Activated CD8-positive, alpha-beta memory T cell treated with anti-CD3 and anti-CD28 coated beads, Interleukin-2, amount 50 U/mL, for 48 hours (primary cell): ENCODE results near the gene TAF15.

Experiments
- DNase-seq: peaks from one replicate; pipeline ENCODE4 v3.0.0-alpha.2; 2020

Gene TAF15

DNA sequence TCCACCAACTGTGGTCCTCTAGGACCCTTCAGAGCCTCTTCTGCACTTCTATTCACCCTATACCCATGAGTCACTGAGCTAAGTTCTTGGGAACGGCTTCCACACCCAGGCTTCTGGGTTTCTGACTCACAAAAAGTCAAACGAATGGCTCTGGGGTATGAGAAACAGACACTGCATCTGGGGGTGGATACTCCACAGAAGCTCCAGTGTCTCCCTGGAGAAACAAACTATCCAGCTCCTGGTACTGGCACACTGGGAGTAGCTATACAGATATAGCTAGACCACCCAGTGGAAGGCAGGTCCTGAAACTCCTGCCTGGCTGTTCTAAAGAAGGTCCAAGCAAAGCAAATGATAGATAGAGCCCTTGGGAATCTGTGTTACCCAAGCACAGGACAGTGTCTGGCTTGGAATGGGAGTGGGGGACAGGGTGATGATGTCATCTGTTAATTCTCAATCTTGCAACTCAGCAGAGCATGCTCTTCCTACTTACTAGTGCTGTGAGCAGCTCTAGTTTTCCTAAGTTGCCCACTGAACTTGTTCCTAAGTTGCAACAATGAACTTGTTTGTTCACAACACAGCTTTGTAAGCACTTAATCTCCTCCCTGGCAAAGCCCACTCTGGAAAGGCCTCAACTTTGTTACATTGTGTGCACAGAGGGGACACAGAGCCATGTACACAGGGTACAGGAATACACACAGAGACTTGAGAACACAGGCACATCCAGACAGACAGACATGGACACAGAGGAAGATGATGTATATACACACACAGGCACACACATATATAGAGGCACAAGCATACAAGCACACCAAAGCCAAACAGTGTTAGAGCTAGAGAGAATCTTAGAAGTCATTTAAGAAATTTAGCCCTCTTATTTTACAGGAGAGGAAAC lies 20.6 kb upstream of the TAF15 start:
- no peak for DNase-seq

DNA sequence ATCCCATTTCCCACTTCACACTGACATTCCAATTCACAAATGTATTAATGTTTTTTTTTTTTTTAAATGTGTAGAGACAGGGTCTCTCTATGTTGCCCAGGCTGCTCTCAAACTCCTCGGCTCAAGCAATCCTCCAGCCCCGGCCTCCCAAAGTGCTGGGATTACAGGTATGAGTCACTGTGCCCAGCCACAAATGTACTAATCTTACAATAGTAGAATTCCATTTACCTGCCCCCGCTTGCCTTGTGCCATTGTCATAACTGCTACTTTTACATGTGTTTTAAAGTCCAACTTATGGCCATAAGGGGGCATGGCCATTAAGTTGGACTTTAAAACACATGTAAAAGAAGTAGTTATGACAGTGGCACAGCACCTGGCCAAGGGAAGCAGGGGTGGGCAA lies 18.4 kb upstream of the TAF15 start:
- DNase-seq, result no peak

DNA sequence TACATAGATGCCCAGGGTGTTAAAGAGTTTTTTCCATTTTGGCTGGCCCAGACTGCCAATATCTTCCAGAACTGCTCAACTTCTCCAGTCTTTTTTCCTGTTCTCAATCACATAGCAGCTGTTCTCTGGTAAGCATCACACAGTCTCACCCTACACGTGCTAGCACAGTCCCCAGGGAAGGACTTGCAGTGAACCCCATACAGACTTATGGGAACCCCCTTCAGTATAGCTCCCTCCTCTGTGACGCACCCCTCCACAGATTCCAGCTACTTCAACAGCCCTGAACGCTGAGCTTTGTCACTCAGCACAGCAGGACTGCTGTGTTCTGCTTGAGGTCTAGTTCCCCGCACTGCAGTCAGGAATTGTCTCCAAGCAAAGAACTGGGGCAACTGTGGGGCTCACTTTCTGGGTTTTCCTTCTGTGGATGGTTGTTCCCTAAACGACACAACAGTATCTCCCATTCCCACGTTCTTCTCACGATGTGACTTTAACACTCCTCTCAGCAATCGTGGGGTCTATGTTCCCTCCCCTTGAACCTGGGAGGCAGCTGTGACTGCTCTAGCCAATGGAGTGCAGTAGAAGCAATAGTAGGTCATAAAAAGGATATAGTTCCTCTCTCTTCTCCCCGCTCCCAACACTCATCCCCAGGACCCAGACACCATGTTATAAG lies 17.5 kb upstream of the TAF15 start:
- no peak for DNase-seq

DNA sequence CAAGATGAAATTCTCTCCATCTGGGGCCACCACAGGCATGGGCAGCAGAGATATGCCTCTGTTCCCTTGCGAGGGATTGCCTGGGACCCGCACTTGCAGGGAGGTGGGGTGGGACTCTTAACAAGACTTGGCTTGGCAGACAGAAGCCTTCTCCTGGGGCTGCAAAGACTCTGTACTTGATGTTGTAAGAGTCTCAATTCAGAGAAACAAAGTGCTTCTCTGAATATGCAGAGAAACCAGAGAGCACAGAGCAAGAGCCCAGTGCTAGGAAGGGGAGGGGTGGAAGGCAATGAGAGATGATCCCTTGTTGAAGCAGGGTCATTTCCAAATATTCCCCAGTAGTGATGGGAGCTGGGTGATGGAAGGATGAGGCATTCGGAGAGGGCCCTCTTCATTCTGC lies 16.0 kb upstream of the TAF15 start:
- no peak for DNase-seq

DNA sequence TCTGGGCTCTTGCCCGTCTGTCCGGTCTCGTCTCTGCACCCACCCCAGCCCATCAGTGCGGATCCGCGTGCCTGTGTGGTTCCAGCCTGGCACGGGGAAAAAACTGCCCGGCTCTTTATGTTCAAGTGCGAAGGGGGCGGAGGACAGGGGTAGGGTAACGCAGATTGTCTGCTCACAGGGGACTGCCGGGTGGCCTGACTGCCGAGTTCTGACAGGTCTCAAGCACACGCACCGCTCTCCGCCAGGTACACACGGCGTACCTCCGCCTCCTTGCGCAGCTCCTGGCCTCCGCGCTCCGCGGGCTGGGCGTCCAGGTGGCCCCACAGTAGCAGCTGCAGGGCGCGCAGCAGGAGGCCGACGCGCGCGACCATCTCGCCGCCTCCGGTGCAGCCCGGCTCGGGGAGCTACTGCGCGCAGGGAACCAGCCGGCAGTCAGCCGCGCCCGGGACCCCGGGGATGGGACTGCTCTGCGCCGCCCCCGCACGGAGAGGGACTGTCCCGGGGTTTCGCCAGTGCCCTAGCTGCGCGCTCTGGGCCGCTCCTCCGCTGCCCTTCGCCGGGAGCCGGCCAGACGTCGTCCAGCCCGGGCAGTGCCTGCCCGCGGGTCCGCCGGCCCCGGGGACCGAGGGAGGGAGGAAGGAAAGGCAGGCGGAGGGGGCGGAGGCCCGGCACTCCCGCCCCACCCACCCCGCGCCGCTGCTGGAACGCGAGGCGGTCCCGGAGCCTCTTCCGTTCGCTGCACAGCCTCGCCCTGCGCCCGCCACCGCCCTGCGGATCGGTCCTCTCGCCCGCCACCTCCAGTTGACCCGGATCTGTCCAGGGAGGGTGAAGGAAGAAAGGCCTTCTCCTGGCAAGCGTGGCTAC lies 14.0 kb upstream of the TAF15 start, which contains the start of gene MMP28:
TSS of gene MMP28 (minus strand) at position 635 of the 864 bp plus-strand sequence. CDS start at position 371, 264 bp downstream.
- DNase-seq, result peak; percentile 75

DNA sequence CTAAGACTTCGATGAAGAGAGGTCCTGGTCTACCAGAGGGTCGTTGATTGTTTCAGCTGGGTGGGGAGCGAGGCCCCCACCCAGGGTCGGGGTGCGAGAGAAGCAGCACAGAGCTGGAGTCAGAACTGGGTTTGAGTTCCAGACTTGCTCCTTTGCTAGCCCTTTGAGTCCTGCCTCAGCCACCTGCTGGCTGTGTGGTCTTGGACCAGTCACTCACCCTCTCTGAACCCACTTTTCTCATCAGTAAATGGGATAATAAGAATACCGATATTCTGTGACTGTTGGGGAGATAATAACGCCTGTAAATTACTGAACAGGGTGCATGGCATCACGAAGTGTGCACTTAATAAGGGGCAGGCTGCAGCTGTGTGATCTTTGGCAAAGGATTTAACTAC lies 13.4 kb upstream of the TAF15 start:
- DNase-seq, result no peak

DNA sequence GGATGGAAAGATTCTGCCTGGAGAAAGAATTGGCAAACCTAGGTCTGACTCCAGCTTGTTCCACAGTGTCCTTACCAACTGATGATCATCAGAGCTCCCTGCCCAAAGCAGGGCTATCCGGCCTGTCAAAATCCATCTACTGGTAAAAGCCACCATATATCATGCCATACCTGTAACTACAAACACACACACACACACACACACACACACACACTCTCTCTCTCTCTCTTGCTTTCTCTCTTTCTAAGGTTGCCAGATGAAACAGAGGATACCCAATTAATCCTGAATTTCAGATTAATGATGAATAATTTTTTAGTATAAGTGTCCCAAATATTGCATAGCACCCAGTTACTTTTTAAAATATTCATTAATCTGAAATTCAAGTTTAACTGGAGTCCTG lies 12.3 kb upstream of the TAF15 start:
- no peak for DNase-seq

DNA sequence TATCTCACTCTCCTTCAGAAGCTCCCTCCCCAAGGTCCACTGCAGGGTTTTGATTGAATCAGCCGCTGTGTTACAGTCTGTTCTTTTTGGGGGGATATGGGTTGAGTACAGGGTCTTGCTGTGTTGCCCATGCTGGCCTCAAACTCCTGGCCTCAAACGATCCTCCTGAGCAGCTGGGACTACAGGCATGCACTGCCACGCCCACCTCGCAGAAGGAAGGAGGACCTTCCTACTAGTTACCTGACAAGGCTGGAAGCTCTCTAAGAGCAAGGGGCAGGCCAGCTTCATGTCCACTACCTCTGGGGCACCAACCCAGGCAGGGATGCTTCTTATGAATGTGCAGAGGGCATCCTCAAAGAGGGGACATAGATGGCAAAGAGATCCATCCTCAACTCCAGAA lies 11.9 kb upstream of the TAF15 start:
- no peak for DNase-seq

DNA sequence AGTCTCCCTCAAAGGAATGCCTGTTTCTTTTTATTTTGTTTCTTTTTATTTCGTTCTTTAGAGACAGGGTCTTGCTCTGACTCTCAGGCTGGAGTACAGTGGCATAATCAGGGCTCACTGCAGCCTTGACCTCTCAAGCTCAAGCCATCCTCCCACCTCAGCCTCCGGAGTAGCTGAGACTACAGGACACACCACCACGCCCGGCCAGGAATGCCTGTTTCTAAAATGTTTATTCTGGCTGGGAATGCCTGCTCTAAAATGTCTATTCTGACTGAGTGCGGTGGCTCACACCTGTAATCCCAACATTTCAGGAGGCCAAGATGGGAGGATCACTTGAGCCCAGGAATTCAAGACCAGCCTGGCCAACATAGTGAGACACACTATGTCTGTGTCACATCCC lies 11.4 kb upstream of the TAF15 start:
- no peak for DNase-seq

DNA sequence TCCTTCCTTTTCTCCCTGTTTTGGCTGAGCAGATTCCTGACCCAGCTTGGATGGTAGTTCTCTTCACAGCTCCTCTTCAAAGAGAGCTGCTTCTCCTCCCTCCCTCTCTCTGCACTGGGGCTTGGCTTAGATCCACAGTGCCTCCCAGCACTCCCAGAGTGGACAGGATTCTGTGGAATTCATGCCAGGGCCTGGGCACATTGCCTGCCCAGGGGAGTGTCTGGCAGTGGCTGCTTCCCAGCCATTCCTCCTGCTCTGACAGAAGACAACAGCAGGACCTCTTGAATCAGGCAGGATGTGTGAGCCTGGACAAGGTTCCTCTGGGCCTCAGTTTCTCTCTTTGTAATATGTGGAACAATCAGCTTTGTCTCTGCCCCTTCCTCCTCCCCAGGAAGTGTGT lies 9.3 kb upstream of the TAF15 start:
- DNase-seq, result no peak

DNA sequence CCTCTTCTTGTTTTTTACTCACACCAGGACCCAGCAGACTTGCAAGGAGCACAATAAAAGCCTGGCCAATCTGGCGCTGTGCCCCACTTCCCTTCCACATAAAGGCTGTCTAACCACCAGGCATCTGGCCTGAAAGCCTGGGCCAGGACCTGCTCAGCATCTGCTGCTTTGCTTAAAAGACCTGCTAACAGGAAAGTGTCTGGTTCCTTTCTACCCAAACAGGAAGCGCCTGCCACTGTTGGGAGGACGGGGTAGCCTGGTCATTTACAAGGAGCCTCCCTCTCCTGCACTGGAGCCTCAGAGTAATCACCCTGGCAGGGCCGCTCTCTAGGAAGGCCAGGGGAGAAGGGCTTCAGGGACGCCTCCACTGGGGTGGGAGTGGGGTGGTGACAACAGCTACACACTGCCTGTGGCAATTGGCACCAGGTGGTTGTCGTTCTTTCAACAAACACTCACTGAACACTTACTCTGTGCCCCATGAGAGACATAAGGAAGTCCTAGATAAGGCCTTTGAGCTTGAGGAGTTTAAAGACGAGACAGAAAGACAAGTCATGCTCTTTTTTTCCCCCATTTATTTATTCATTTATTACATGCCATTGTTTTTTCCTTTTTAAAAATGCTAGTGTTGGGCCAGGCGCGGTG lies 7.6 kb upstream of the TAF15 start:
- DNase-seq, result no peak

DNA sequence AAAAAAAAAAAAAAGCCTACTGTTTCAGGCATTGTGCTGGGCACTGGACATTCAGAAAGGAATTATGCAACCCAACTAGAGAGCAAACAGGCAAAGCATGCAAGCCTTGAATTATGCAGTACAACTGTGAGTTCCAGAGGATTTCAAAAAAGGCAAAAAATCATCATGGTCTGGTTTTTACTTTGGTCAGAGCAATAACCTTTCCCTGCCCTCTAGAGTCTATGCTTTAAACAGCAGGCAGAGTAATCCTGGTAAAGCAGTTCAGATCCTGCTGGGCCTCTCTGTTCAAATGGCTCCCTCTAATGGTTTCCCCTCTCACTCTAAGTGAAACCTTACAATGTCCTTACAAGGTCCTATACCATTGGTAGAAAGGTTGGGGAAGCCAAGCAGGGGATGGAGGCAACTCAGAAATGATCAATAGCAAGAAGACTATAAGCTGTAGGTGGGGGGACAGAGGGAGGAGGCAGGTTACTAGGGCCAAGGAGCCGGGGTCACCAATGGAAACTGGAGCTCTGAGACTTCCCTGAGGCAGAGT lies 4.6 kb upstream of the TAF15 start:
- DNase-seq, result no peak

DNA sequence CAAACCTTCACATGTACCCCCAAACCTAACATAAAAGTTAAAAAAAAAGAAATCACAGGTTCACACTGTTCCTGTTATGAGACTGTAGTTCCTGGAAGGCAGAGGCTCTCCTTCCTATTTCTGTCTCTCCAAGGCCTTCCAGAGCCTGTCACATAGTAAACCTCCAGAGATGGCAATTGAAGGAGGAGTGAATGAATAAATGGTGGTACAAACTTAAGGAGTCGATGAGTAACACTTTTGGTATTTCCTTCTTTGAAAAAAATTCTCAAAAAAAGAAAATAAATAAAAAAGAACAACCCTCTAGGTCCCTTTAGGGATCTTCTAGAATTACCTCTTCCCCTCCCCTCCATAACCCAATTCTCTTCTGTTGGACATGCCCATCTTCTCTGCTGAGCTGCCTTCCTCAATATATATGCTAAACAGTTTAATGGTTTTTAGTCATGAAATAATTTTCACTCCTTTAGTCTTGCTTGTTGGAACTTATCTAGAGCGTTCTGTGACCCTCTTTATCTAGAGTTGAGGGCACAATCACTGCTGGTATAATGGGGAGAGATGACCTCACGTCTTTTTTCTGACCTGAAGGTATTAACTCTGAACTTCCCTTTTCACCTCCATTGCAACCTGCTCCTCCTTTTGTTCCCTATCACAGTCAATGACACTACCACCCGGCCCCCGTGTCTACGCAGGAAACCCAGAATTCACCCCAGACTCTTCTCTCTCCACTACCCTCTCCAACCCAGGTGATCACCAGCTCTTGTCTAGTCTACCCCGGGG lies 1.7 kb upstream of the TAF15 start:
- DNase-seq, result no peak

DNA sequence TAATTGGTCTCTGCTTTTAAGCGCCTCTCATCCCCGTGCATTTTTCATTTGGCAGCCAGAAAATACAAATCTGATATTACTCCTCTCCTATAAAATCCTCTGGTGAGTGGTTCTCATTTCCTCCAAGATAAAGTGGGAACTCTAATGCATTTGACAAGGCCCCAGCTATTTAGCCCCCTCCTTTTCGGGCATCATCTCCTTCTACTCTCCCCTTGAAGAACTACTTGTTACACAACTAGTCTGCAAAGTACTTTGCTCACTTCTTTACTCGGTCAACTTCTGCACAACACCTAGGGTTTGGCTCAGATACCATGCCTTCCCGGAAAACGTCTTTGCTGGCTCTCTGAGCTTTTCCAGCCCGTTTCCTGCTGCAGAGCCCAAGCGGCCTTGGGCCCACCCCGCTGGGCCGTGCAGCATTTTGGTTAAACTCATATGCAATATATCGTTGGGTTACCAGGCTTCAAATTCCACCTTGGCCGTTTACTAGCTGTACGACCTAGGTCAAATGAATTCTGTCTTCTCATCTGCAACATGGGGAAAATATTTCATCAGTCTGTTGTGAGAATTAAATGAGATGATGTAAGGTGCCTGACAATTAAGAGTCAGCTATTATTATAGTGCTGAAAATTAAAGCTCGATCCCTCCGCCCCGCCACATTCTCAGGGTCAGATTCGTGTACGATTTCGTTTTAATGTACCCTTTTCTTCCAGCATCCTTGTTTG lies 883 bp upstream of the TAF15 start:
- no peak for DNase-seq

DNA sequence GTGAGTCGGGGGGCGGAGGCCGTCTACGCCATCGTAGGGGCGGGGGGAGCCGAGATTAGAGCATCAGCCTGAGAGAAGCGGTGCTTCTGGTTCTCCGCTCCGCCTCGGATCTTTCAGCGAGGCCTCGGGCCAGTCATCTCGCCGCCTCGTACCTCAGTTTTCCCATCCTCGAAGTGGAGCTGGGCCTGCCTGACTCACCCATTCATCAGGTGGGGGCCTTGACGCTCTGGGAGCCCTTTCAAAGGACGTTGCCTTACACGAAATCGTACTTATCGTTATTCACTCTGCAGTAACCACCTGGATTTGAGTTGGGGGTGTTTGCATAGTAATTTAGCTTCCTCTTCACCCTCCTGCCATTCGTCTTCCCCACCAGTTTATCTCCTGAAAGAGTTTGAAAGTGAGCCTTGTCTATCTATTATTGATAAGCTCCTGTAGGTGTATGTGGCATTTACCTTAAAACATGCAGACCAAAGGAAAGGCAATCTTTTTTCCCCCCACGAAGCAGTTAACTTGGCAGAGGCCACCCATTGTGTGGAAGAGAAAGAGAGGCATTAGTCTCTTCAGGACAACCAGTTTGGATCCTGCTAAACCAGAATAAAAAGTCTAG lies 674 bp downstream of the TAF15 start:
- DNase-seq, result no peak

DNA sequence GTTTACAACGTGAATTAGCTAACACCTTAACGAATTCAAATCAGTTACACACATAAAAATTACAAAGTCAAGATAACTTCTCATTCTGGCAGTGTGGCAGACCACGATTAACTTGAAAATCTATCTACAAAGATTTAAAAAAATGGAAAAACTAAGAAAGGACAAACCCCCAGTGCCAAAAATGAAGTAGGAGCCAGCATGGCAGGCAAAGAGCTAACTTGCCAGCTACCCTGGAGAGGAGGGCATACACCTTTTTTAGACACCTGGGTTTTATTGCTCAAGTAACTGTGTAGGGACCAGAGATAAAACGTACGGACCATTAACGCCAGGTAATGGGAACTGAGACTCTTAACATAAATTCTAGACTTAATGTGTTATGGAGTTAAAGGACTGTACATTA lies 2.5 kb downstream of the TAF15 start:
- DNase-seq, result no peak

DNA sequence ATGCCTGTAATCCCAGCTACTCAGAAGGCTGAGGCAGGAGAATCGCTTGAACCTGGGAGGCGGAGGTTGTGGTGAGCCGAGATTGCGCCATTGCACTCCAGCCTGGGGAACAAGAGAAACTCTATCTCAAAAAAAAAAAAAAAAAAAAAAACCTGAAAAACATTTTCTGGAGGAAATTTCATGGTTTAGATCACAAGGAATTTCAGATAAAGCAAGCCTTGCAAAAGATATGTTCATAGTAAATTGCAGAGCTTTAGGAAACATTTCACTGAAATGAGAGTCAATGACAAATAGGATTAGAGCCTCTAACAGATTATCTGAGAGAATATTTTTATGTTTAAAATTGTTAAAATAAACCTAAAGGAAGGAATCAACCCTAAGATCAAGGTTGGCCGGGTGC lies 3.2 kb downstream of the TAF15 start:
- DNase-seq, result no peak

DNA sequence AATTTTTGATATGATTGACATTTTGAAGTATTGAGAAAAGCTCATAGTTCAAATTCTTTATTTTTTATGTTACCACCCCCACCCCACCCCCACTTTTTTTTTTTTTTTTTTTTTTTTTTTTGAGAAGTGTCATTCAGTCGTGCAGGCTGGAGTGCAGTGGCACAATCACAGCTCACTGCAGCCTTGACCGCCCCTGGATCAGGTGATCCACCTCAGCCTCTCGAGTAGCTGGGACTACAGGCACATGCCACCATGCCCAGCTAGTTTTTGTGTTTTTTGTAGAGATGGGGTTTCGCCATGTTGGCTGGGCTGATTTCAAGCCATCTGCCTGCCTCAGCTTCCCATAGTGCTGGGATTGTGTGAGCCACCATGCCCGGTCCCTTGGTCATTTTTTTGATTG lies 7.4 kb downstream of the TAF15 start:
- no peak for DNase-seq

DNA sequence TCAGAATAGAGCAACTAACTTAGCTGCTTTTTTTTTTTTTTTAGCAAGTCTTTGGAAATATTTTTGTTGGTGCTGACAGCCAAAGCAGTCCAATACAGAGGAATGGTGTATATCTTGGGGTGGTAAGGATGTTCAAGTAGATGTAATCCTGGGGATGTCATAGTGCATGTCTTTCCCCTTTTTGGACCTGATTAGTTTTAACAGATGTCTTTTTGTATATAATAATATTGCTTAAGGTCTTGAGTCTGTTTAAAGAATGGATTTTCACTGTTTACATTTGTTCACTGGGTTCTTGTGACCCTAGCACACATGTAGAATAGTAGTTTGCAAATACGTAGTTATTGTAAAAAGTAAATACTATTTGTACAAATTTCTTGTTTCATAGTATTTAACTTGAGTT lies 7.9 kb downstream of the TAF15 start:
- DNase-seq, result no peak

DNA sequence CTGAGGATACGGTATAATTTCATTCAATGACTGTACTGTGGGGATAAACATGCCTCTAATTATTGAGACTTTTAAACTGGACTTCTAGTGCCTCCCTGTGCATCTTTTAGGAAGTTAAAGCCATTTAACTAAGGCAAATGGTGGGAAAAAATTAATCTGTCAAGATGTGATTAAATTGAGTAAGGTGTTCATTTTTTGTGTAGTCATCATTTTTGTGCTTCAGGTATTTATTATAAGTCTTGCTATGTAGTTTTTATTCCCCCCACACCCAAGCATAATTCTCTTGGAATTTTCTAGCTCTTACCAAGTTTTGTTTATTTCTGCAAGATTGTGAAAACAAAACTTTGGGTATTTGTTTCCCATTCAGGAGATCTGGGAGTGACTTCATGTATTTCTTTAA lies 10.2 kb downstream of the TAF15 start:
- DNase-seq, result no peak

DNA sequence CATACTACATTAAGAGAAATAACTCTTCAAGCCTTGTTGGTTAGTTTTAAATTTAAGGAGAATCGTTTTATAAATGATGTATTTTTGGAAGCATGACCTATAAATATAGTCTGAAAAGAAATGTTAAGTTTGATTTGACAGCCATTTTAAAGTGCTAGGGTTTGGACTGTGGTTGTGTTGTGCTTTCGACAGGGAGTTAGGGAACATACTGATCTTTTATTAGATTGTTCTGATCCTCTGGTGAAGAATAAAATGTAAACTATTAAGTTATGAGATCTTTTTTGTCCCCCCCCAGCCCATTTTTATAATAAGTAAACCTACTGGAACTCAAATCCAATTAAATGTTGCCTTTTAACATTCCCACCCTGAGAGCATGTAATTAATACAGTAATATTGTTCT lies 12.0 kb downstream of the TAF15 start:
- no peak for DNase-seq
